RWPE2 (cell line): Measurements from ENCODE around the gene HDAC11.
A peak's percentile ranks its signal among the peaks of the same experiment; 100 is the strongest.

Experiments
- ATAC-seq: fragments of 200-7000 bp; cut with Tn5 transposase; 3 replicates; pipeline ENCODE4 v1.9.1; 2021; ENCODE audit warnings: low read depth
- DNase-seq: peaks from one replicate; pipeline ENCODE4 v3.0.0-alpha.2; 2020; ENCODE audit warnings: low spot score
- H3K27ac ChIP-seq: fragments of 450-650 bp; 2 replicates; pipeline ENCODE4 v1.5.1; 2017; ENCODE audit warnings: mild to moderate bottlenecking; ENCODE audit not compliant: poor library complexity, severe bottlenecking
- H3K27me3 ChIP-seq: fragments of 250-450 bp; sonication (Bioruptor Pico); 2 replicates; pipeline ENCODE4 v1.5.1; 2021; ENCODE audit warnings: mild to moderate bottlenecking, moderate library complexity; ENCODE audit not compliant: insufficient read depth, poor library complexity, severe bottlenecking
- H3K36me3 ChIP-seq: fragments of 250-450 bp; sonication (Bioruptor Pico); 2 replicates; pipeline ENCODE4 v1.5.1; 2020; ENCODE audit warnings: low read depth, mild to moderate bottlenecking, moderate library complexity
- H3K4me1 ChIP-seq: fragments of 250-450 bp; sonication (Bioruptor Pico); 2 replicates; pipeline ENCODE4 v1.5.1; 2021; ENCODE audit warnings: mild to moderate bottlenecking, moderate library complexity; ENCODE audit not compliant: insufficient read depth, poor library complexity, severe bottlenecking
- H3K4me3 ChIP-seq: fragments of 250-450 bp; sonication (Bioruptor Pico); 2 replicates; pipeline ENCODE4 v1.5.1; 2021; ENCODE audit warnings: mild to moderate bottlenecking, moderate library complexity; ENCODE audit not compliant: severe bottlenecking
- H3K9me3 ChIP-seq: fragments of 250-450 bp; sonication (Bioruptor Pico); 2 replicates; pipeline ENCODE4 v1.5.1; 2021; ENCODE audit warnings: mild to moderate bottlenecking, moderate library complexity; ENCODE audit not compliant: severe bottlenecking
- TF ChIP-seq, protein P1 (sequence below): fragments of 450-650 bp; IDR thresholded peaks from one replicate; pipeline ENCODE4 v1.5.1; 2017; ENCODE audit warnings: mild to moderate bottlenecking, moderate library complexity; ENCODE audit not compliant: poor library complexity, severe bottlenecking

The HDAC11 gene

DNA sequence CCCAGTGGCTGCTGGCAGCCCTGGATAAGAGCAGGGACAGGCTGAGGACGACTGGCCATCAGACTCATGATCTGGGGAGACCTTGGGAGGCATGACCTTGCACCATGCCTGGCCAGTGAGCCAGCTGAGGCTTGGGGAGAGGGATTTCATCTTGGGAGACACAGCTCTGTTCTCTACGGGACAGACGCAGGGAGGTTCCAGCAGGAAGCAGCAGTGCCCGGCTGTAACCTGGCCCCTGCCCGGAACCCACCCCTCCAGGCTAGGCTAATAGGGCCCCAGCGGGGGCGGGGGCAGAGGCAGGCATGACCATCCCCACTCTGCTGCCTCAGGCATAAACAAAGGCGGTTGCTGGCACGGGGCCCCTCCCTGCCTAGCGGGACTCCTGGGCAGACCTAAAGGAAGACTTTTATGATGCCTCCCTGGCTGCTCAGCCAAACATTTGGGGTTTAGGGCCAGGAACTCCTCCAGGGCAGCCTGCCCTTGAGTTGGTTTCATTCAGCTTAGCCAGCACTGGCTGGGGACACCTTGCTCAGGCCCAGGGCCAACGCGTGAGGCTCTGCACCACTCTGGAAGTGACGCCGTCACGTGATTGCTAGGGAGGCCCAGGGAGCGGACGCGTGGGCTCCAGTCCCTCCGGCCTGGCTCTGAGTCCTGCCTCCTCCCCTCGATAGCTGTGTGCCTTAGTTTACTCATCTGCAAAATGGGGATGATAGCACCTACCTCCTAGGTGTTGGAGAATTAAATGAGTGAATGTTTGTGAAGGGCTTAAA lies 27.6 kb downstream of the HDAC11 start:
- H3K9me3 ChIP-seq = no peaks in the 10 kb centered on the region
- peak overlapping the region; percentile 40 for H3K27ac ChIP-seq
- TF ChIP-seq, protein P1, sequence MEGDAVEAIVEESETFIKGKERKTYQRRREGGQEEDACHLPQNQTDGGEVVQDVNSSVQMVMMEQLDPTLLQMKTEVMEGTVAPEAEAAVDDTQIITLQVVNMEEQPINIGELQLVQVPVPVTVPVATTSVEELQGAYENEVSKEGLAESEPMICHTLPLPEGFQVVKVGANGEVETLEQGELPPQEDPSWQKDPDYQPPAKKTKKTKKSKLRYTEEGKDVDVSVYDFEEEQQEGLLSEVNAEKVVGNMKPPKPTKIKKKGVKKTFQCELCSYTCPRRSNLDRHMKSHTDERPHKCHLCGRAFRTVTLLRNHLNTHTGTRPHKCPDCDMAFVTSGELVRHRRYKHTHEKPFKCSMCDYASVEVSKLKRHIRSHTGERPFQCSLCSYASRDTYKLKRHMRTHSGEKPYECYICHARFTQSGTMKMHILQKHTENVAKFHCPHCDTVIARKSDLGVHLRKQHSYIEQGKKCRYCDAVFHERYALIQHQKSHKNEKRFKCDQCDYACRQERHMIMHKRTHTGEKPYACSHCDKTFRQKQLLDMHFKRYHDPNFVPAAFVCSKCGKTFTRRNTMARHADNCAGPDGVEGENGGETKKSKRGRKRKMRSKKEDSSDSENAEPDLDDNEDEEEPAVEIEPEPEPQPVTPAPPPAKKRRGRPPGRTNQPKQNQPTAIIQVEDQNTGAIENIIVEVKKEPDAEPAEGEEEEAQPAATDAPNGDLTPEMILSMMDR = no peak
- DNase-seq (no peak), ATAC-seq (peak; percentile 56)
- H3K27me3 ChIP-seq = no peaks in the 10 kb centered on the region
- H3K4me1 ChIP-seq = peaks cover 19% of the 10 kb centered on the region
- H3K4me3 ChIP-seq = no peak overlapping the region
- no peaks in the 10 kb centered on the region for H3K36me3 ChIP-seq

DNA sequence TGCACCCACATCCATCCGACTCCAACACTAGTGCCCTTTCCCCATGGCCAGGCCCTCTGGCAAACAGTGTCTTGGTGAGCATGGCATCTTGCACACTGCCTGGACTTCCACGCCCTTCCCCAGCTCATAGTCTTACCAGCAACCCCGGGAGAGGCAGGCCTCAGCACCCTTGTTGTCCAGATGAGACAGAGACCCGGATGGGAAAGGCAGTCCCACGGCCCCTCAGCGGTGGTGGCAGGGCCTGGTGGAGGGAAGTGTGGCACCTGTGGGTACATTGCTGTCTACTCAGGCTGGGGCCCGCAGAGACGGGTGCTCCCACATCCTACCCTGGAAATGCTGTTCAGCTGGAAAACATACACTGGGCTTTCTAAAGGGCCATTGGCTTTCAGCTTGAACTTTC lies 28.4 kb downstream of the HDAC11 start:
- Histone ChIP-seq H3K4me3 (no peak overlapping the region), H3K9me3 (no peaks in the 10 kb centered on the region), H3K4me1 (peaks cover 19% of the 10 kb centered on the region), H3K27ac (no peak overlapping the region), H3K36me3 (no peaks in the 10 kb centered on the region), H3K27me3 (no peaks in the 10 kb centered on the region)
- DNase-seq (no peak), ATAC-seq (no peak)
- TF ChIP-seq, protein P1 = no peak

DNA sequence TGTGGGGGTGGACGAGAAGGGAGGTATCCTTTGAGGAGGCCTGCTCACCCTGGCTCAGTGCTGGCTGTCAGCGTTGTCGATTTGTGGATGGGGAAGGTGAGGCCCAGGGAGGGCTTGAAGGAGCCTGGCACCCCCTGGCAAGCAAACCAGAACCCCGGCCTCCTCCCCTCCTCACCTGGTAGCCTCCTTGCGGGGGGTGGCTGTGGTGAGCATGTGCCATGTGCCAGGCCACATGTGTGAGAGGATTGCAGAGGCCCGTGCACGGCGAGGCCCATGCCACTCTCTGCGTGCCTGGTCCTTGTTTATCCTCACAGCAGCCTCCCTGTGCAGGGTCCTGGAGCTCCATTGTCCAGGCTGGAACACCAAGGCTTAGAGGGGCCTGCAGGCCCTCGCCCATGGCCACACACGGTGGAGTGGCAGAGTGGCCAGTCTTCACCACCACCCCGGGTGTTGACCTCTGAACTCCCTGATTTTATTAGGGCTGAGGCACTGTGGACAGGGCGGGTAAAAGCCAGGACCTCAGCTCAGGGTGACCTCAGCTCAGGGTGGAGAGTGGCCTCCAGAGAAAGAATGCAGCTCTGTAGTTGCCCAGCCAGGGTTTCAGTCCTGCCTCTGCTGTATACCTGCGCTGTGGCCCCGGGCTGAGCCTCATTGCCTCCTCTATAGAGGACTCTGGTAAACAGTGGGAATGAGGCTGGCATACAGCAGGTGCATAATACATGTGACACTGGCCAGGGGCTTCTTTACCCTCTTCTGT lies 29.1 kb downstream of the HDAC11 start:
- Histone ChIP-seq H3K36me3 (no peaks in the 10 kb centered on the region), H3K4me1 (peaks cover 21% of the 10 kb centered on the region), H3K9me3 (no peaks in the 10 kb centered on the region), H3K27me3 (no peaks in the 10 kb centered on the region), H3K27ac (no peak overlapping the region), H3K4me3 (no peak overlapping the region)
- ATAC-seq (no peak), DNase-seq (no peak)
- TF ChIP-seq, protein P1 = no peak

DNA sequence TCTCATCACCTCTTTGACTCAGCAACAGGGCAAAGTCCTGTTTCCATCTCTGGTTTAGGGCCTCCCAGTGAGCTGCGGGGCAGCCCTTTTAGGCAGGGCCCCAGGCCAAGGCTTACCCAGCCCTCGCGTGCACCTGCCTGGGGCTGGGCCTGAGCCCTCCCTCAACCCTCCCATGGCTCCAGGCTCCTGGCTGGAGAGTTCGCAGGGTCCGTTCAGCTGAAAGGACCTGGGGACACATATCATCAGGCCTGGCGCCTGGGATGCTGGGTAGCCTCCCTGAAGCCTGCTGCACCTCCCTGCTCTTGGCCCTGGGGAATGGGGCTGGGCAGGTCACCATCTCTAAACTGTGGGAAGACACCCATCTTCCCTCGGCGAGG lies 29.7 kb downstream of the HDAC11 start:
- Histone ChIP-seq H3K4me3 (no peak overlapping the region), H3K27ac (no peak overlapping the region), H3K36me3 (no peaks in the 10 kb centered on the region), H3K9me3 (no peaks in the 10 kb centered on the region), H3K27me3 (no peaks in the 10 kb centered on the region), H3K4me1 (peaks cover 22% of the 10 kb centered on the region)
- no peak for DNase-seq
- no peak for ATAC-seq
- TF ChIP-seq, protein P1 = no peak

DNA sequence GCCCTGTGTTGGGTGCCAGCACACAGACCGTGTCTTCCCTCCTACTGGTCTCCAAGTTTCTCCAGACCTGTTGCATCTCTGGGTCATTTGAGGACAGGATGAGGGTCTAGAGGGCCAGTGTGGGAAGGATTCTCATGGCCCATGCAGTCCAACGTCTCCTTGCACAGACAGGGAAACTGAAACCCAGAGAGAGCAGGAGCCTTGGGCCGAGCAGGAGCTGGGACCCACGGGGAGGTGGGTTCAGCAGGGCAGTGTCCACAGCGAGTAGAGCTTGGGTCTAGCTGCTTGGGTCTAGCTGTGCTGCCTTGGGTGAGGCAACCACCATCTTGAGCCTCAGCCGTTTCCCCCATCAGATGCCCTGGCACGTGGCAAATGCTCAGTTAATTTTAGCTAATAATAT lies 32.3 kb downstream of the HDAC11 start:
- no peak overlapping the region for H3K27ac ChIP-seq
- no peak overlapping the region for H3K4me3 ChIP-seq
- DNase-seq (no peak), ATAC-seq (no peak)
- TF ChIP-seq, protein P1 = no peak
- H3K36me3 ChIP-seq = no peaks in the 10 kb centered on the region
- no peaks in the 10 kb centered on the region for H3K9me3 ChIP-seq
- peaks cover 19% of the 10 kb centered on the region for H3K4me1 ChIP-seq
- H3K27me3 ChIP-seq = no peaks in the 10 kb centered on the region
